ENCODE results near the gene PIGT.

- TF ChIP-seq POLR2A (IDR thresholded peaks at IDR 0.05) (no peak), CTCF (IDR thresholded peaks at IDR 0.05) (no peak)
These were observed 36.3 kb downstream of the PIGT start for GRCh38 chr20:45452238-45452637.

Data from vagina (tissue), 2 donors.